DMS 273 treated with DMSO at 0.1 percent for 48 hours (cell line): ENCODE data around the gene AVP.
"Not testable (repeated sequence)": the region's sequence is repeated elsewhere in the genome, so short reads cannot be mapped to it uniquely, and the experiment has no call there.

Experiments used
- DNase-seq: peaks from one replicate; lab custom pipeline; 2025; lab: John Stamatoyannopoulos, UW

Gene AVP

GRCh38 chr20:3082955-3083952 is 1.3 kb downstream of the AVP start:
- DNase-seq: no peak

GRCh38 chr20:3082306-3082951 is 2.1 kb downstream of the AVP start:
- DNase-seq: no peak

- no peak for DNase-seq
These were observed 2.9 kb downstream of the AVP start for GRCh38 chr20:3081641-3082040.

GRCh38 chr20:3080939-3081388 is 3.6 kb downstream of the AVP start:
- no peak for DNase-seq

GRCh38 chr20:3077618-3078134 is 6.8 kb downstream of the AVP start:
- no peak for DNase-seq

GRCh38 chr20:3075315-3075714 is 9.2 kb downstream of the AVP start:
- not testable (repeated sequence) for DNase-seq

- no peak for DNase-seq
These were observed 9.7 kb downstream of the AVP start for GRCh38 chr20:3074812-3075211.

GRCh38 chr20:3073251-3073643 is 11.3 kb downstream of the AVP start:
- DNase-seq: not testable (repeated sequence)

- DNase-seq: no peak
These were observed 11.8 kb downstream of the AVP start for GRCh38 chr20:3072530-3073250.

- no peak for DNase-seq
These were observed 12.7 kb downstream of the AVP start, which contains the start of gene OXT for GRCh38 chr20:3071610-3072529. TSS of gene OXT (plus strand) at chr20:3071620. CDS start at chr20:3071656, 36 bp downstream.

GRCh38 chr20:3071266-3071609 is 13.3 kb downstream of the AVP start:
- no peak for DNase-seq

- no peak for DNase-seq
These were observed 13.8 kb downstream of the AVP start for GRCh38 chr20:3070725-3071124.

- DNase-seq: no peak
These were observed 15.3 kb downstream of the AVP start for GRCh38 chr20:3068986-3069900.

- DNase-seq: no peak
These were observed 16.4 kb downstream of the AVP start for GRCh38 chr20:3068075-3068474.

- DNase-seq: no peak
These were observed 17.1 kb downstream of the AVP start for GRCh38 chr20:3067139-3068014.

GRCh38 chr20:3064119-3064518 is 20.4 kb downstream of the AVP start:
- DNase-seq: not testable (repeated sequence)

GRCh38 chr20:3059489-3059888 is 25.0 kb downstream of the AVP start:
- no peak for DNase-seq

GRCh38 chr20:3051385-3052019 is 33.0 kb downstream of the AVP start:
- no peak for DNase-seq
